ENCODE measurements around the gene HSBP1L1. TPM values are rescaled to one million over a fixed set of nuclear protein-coding genes. Genes with fewer than 3 reads are reported as not detected.

Gene HSBP1L1
- total and polyA plus RNA-seq, 2 of the 13 experiments (the other 11 are each of a cell fraction or from before 2014, with no cell fraction given): 22.6 to 45.1 TPM

- no peak for TF ChIP-seq THAP7 (CRISPR knock-in tag; IDR thresholded peaks at IDR 0.05)
- TF ChIP-seq ZNF777 (CRISPR knock-in tag; IDR thresholded peaks at IDR 0.05): no peak
- no peak for TF ChIP-seq ZNF225 (CRISPR knock-in tag; IDR thresholded peaks at IDR 0.05)
- TF ChIP-seq ATRX (CRISPR knock-in tag; IDR thresholded peaks at IDR 0.05; ENCODE audit: borderline replicate concordance): no peak
- no peak for TF ChIP-seq BORCS8-MEF2B (CRISPR knock-in tag; IDR thresholded peaks at IDR 0.05)
- TF ChIP-seq ZNF235 (CRISPR knock-in tag; IDR thresholded peaks at IDR 0.05; ENCODE audit: borderline replicate concordance): no peak
- TF ChIP-seq ZBTB3 (CRISPR knock-in tag; IDR thresholded peaks at IDR 0.05; ENCODE audit: borderline replicate concordance, low read depth): no peak
- peak; percentile 66 for TF ChIP-seq TBX2 (CRISPR knock-in tag; IDR thresholded peaks at IDR 0.05; ENCODE audit: borderline replicate concordance)
- TF ChIP-seq ZIK1 (CRISPR knock-in tag; IDR thresholded peaks at IDR 0.05; ENCODE audit: borderline replicate concordance, low read depth): no peak
- no peak for TF ChIP-seq HOXA7 (CRISPR knock-in tag; IDR thresholded peaks at IDR 0.05)
- peak; percentile 58; the same call in 1 of the 2 replicates for TF ChIP-seq ZBTB38 (CRISPR knock-in tag; IDR thresholded peaks at IDR 0.05)
- TF ChIP-seq, protein P1, sequence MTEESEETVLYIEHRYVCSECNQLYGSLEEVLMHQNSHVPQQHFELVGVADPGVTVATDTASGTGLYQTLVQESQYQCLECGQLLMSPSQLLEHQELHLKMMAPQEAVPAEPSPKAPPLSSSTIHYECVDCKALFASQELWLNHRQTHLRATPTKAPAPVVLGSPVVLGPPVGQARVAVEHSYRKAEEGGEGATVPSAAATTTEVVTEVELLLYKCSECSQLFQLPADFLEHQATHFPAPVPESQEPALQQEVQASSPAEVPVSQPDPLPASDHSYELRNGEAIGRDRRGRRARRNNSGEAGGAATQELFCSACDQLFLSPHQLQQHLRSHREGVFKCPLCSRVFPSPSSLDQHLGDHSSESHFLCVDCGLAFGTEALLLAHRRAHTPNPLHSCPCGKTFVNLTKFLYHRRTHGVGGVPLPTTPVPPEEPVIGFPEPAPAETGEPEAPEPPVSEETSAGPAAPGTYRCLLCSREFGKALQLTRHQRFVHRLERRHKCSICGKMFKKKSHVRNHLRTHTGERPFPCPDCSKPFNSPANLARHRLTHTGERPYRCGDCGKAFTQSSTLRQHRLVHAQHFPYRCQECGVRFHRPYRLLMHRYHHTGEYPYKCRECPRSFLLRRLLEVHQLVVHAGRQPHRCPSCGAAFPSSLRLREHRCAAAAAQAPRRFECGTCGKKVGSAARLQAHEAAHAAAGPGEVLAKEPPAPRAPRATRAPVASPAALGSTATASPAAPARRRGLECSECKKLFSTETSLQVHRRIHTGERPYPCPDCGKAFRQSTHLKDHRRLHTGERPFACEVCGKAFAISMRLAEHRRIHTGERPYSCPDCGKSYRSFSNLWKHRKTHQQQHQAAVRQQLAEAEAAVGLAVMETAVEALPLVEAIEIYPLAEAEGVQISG (CRISPR knock-in tag; IDR thresholded peaks at IDR 0.05): peak; percentile 50; the same call in 1 of the 2 replicates
- no peak for TF ChIP-seq CBX1 (IDR thresholded peaks at IDR 0.05; ENCODE audit: low read depth)
- TF ChIP-seq FOXK1 (CRISPR knock-in tag; IDR thresholded peaks at IDR 0.05; ENCODE audit: borderline replicate concordance, low read depth): peak; percentile 16; the same call in 1 of the 2 replicates
- TF ChIP-seq, protein P2, sequence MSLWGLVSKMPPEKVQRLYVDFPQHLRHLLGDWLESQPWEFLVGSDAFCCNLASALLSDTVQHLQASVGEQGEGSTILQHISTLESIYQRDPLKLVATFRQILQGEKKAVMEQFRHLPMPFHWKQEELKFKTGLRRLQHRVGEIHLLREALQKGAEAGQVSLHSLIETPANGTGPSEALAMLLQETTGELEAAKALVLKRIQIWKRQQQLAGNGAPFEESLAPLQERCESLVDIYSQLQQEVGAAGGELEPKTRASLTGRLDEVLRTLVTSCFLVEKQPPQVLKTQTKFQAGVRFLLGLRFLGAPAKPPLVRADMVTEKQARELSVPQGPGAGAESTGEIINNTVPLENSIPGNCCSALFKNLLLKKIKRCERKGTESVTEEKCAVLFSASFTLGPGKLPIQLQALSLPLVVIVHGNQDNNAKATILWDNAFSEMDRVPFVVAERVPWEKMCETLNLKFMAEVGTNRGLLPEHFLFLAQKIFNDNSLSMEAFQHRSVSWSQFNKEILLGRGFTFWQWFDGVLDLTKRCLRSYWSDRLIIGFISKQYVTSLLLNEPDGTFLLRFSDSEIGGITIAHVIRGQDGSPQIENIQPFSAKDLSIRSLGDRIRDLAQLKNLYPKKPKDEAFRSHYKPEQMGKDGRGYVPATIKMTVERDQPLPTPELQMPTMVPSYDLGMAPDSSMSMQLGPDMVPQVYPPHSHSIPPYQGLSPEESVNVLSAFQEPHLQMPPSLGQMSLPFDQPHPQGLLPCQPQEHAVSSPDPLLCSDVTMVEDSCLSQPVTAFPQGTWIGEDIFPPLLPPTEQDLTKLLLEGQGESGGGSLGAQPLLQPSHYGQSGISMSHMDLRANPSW (CRISPR knock-in tag; IDR thresholded peaks at IDR 0.05; ENCODE audit: borderline replicate concordance): no peak
- no peak for TF ChIP-seq ZNF770 (CRISPR knock-in tag; IDR thresholded peaks at IDR 0.05)
- TF ChIP-seq SALL2 (CRISPR knock-in tag; IDR thresholded peaks at IDR 0.05): no peak
- no peak for TF ChIP-seq ZNF607 (CRISPR knock-in tag; IDR thresholded peaks at IDR 0.05; ENCODE audit: borderline replicate concordance)
- no peak for TF ChIP-seq KLF6 (CRISPR knock-in tag; IDR thresholded peaks at IDR 0.05)
- TF ChIP-seq ZSCAN29 (CRISPR knock-in tag; conservative IDR thresholded peaks at IDR 0.05): no peak
- TF ChIP-seq SP140L (CRISPR knock-in tag; IDR thresholded peaks at IDR 0.05; ENCODE audit: borderline replicate concordance): no peak
- TF ChIP-seq PAF1 (CRISPR knock-in tag; IDR thresholded peaks at IDR 0.05): no peak
- no peak for TF ChIP-seq ZNF550 (CRISPR knock-in tag; IDR thresholded peaks at IDR 0.05; ENCODE audit: borderline replicate concordance)
- no peak for TF ChIP-seq ZSCAN25 (CRISPR knock-in tag; IDR thresholded peaks at IDR 0.05)
These were observed 20.7 kb downstream of the HSBP1L1 start (continued) for GRCh38 chr18:79985172-79985571.

Data from HepG2 (cell line).